Measurements from ENCODE around the gene SIAE. TPM values are rescaled to one million over a fixed set of nuclear protein-coding genes. Genes with fewer than 3 reads are reported as not detected.

The SIAE gene
- total and polyA plus RNA-seq, 2 donors from 2014 or later, result 53.2 to 59.7 TPM

DNA sequence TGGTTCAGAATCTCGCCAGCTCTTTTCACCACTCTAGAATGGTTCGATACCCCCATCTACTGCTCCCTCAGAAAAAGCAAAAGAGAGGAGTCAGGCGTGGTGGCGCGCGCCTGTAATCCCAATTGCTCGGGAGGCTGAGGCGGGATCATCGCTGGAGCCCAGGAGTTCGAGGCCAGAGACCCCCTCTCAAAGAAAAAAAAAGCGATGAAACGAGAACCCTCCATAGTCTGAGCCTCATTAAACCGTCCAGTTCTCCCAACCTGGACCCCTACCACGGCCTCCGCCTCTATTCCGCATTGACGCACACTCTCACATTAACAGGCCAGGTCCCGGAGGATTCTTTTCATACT is 604 bp upstream of the SIAE start:
- intact Hi-C loops (cut with DNase I), result loop anchor here (5.0 kb wide), 1 partner anchor 88 kb away; the partner anchor contains the start of gene ESAM
- H3K9ac ChIP-seq (ENCODE audit: low read length in 3 of 3), result peak overlapping the region in 1 of 3 donors; percentile 15
- no peak for TF ChIP-seq CTCF (IDR thresholded peaks at IDR 0.05; ENCODE audit: borderline replicate concordance, extremely low read depth, insufficient read depth)
- H3K27me3 ChIP-seq (ENCODE audit: control insufficient read depth, insufficient read depth, low read length), result no peaks in the 10 kb centered on the region
- DNase-seq, result peak in 1 of 5 donors; percentile 24
- no peaks in the 10 kb centered on the region for H3K9me3 ChIP-seq (ENCODE audit: control insufficient read depth in 2 of 3, insufficient read depth in 1 of 3, low read length in 3 of 3)
- no peaks in the 10 kb centered on the region for H3K36me3 ChIP-seq (ENCODE audit: control insufficient read depth in 2 of 3, insufficient read depth in 3 of 3, low read length in 3 of 3)
- peaks cover 2 to 7% (median 6%) of the 10 kb centered on the region in 3 donors for H3K4me1 ChIP-seq (ENCODE audit: control insufficient read depth in 2 of 3, insufficient read depth in 2 of 3, low read depth in 1 of 3, low read length in 3 of 3)
- FAIRE-seq, result no peak
- H3K27ac ChIP-seq (ENCODE audit: low read depth in 2 of 2, low read length in 2 of 2), result peak overlapping the region in 1 of 2 donors; percentile 64
- peak overlapping the region; percentile 72 to 87 (median 72) for H3K4me3 ChIP-seq (ENCODE audit: low read length in 3 of 3)

DNA sequence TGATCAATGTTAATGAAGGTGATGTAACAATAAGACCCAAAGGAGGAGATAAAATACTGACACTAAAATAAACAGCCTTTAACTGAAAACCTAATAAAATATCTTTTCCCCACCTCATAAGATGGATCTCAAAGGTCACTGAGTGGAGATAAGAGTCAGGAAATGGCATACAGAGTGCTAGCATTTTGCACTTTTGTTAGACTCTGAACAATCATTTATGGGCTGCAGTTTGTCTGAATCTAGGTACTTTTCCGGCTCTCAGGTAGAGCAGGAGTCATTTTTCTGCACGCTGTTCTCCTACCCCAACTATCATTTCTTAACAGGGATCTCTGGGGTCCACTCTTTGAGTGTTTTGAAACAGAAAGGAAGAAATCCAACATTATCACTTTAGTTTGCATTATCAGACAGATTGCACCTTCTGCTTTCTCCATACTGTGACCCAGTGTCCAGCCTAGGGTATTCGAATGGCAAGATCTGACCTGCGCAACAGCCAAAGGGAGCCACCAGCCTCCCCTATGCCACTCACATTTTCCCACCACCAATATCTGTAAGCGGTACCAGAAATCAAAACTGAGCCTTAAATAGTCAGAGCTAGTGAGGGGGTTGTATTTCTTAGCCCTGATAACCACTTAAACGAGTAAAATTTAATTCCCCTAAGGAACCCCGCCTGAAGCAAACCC is 863 bp downstream of the SIAE start:
- peak overlapping the region; percentile 74 to 87 for H3K27ac ChIP-seq (ENCODE audit: low read depth in 2 of 2, low read length in 2 of 2)
- peak overlapping the region in 2 of 3 donors; percentile 79 to 83 for H3K9ac ChIP-seq (ENCODE audit: low read length in 3 of 3)
- peak overlapping the region in 2 of 3 donors; percentile 72 to 84 for H3K4me3 ChIP-seq (ENCODE audit: low read length in 3 of 3)
- intact Hi-C loops (cut with DNase I), result loop anchor here (5.0 kb wide), 1 partner anchor 90 kb away; the partner anchor contains the start of gene ESAM
- H3K4me1 ChIP-seq (ENCODE audit: control insufficient read depth in 2 of 3, insufficient read depth in 2 of 3, low read depth in 1 of 3, low read length in 3 of 3), result peaks cover 2 to 7% (median 6%) of the 10 kb centered on the region in 3 donors
- H3K36me3 ChIP-seq (ENCODE audit: control insufficient read depth in 2 of 3, insufficient read depth in 3 of 3, low read length in 3 of 3), result peaks cover 0 to 2% (median 2%) of the 10 kb centered on the region in 3 donors
- FAIRE-seq (no peak), DNase-seq (no peak)
- H3K9me3 ChIP-seq (ENCODE audit: control insufficient read depth in 2 of 3, insufficient read depth in 1 of 3, low read length in 3 of 3), result no peaks in the 10 kb centered on the region
- TF ChIP-seq CTCF (IDR thresholded peaks at IDR 0.05; ENCODE audit: borderline replicate concordance, extremely low read depth, insufficient read depth), result no peak
- H3K27me3 ChIP-seq (ENCODE audit: control insufficient read depth, insufficient read depth, low read length), result no peaks in the 10 kb centered on the region

DNA sequence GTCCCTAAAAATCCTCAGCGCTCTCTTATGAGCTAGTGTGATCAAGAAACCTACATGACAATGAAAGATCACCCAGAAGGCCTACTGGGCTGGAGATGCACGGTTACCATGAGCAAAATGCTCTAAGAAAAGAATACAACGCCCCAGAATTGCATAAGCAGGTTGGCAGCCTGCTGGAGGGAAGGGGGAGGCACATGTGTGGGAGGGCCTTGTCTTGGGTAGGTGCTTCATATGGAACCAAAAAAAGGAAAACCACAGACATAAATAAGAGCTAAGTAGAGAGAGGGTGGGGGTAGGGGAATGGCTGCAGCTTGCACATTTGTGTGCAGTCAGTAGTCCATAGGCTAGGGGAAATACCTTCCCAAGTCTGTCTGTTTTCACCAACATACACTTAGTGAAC is 2.8 kb downstream of the SIAE start:
- TF ChIP-seq CTCF (IDR thresholded peaks at IDR 0.05; ENCODE audit: borderline replicate concordance, extremely low read depth, insufficient read depth), result no peak
- FAIRE-seq (no peak), DNase-seq (no peak)
- Histone ChIP-seq H3K27ac (ENCODE audit: low read depth in 2 of 2, low read length in 2 of 2) (no peak overlapping the region), H3K4me3 (ENCODE audit: low read length in 3 of 3) (no peak overlapping the region), H3K9me3 (ENCODE audit: control insufficient read depth in 2 of 3, insufficient read depth in 1 of 3, low read length in 3 of 3) (no peaks in the 10 kb centered on the region), H3K27me3 (ENCODE audit: control insufficient read depth, insufficient read depth, low read length) (no peaks in the 10 kb centered on the region), H3K9ac (ENCODE audit: low read length in 3 of 3) (no peak overlapping the region), H3K36me3 (ENCODE audit: control insufficient read depth in 2 of 3, insufficient read depth in 3 of 3, low read length in 3 of 3) (peaks cover 0 to 8% (median 7%) of the 10 kb centered on the region in 3 donors), H3K4me1 (ENCODE audit: control insufficient read depth in 2 of 3, insufficient read depth in 2 of 3, low read depth in 1 of 3, low read length in 3 of 3) (peaks cover 2 to 6% (median 5%) of the 10 kb centered on the region in 3 donors)
- intact Hi-C loops (cut with DNase I), result loop anchor here (5.0 kb wide), 1 partner anchor 92 kb away; the partner anchor contains the start of gene ESAM
